Uterus (tissue), 4 donors: ENCODE measurements around the gene NIM1K. TPM values are rescaled to one million over a fixed set of nuclear protein-coding genes. Genes with fewer than 3 reads are reported as not detected.

ENCODE experiments used
- DNase-seq, 2 donors: peaks; one replicate each; pipeline ENCODE4 v3.0.0-alpha.2; 2019 to 2020
- H3K27ac ChIP-seq, 2 donors: fragments of 200-600 bp; sonication (generic); 1 replicate in 1 of 2; 2 replicates in 1 of 2; pipeline ENCODE4 v1.5.1; 2016 to 2018
- H3K27me3 ChIP-seq, 2 donors: fragments of 200-600 bp; sonication (generic); one replicate each; pipeline ENCODE4 v1.5.1; 2018 to 2019; ENCODE audit warnings: control low read depth in 1 of 2
- H3K36me3 ChIP-seq, 2 donors: fragments of 200-600 bp; sonication (generic); one replicate each; pipeline ENCODE4 v1.5.1; 2019; ENCODE audit warnings: control low read depth in 1 of 2
- H3K4me1 ChIP-seq, 2 donors: fragments of 200-600 bp; sonication (generic); one replicate each; pipeline ENCODE4 v1.5.1; 2018 to 2019; ENCODE audit warnings: control low read depth in 1 of 2
- H3K4me3 ChIP-seq, 2 donors: fragments of 200-600 bp; sonication (generic); 1 replicate in 1 of 2; 2 replicates in 1 of 2; pipeline ENCODE4 v1.5.1; 2018 to 2019; ENCODE audit warnings: mild to moderate bottlenecking in 1 of 2
- H3K9me3 ChIP-seq, 2 donors: fragments of 200-600 bp; sonication (generic); one replicate each; pipeline ENCODE4 v1.5.1; 2019; ENCODE audit warnings: control low read depth in 1 of 2
- POLR2A ChIP-seq, 2 donors: fragments of 450-650 bp; IDR thresholded peaks; one replicate each; pipeline ENCODE4 v1.6.1; 2016; ENCODE audit warnings: antibody characterized with exemption in 2 of 2, mild to moderate bottlenecking in 1 of 2, moderate library complexity in 1 of 2
- intact Hi-C: fragments of 100-400 bp; cut with DNase I; formaldehyde crosslinking; loops from one replicate; pipeline ENCODE4 v1.15.1; 2023; ENCODE audit warnings: low total_unique reads
- total RNA-seq, 4 donors: library from RNA; depleted of rRNA in 3 of 4; stranded (reverse); fragments of >200 nt in 3 of 4; gene quantifications; one replicate each; pipeline versions ENCODE4 v1.1.0 to v1.2.4, GENCODE V29; 2014 to 2023
- TF ChIP-seq, protein P1 (sequence below), 4 experiments: fragments of 200-600 bp in 2 of 4; fragments of 450-650 bp in 2 of 4; sonication (generic) in 2 of 4; IDR thresholded peaks; one replicate each; pipeline ENCODE4 v1.5.1; 2016 to 2019; ENCODE audit warnings: antibody characterized with exemption in 4 of 4, mild to moderate bottlenecking in 2 of 4, moderate library complexity in 1 of 4
- donor health status: DM: yes; HTN: yes; CAD: no.

NIM1K gene
- total RNA-seq, 4 donors from 2014 or later: 0.26 to 0.79 (median 0.35) TPM; not detected in 1

DNA sequence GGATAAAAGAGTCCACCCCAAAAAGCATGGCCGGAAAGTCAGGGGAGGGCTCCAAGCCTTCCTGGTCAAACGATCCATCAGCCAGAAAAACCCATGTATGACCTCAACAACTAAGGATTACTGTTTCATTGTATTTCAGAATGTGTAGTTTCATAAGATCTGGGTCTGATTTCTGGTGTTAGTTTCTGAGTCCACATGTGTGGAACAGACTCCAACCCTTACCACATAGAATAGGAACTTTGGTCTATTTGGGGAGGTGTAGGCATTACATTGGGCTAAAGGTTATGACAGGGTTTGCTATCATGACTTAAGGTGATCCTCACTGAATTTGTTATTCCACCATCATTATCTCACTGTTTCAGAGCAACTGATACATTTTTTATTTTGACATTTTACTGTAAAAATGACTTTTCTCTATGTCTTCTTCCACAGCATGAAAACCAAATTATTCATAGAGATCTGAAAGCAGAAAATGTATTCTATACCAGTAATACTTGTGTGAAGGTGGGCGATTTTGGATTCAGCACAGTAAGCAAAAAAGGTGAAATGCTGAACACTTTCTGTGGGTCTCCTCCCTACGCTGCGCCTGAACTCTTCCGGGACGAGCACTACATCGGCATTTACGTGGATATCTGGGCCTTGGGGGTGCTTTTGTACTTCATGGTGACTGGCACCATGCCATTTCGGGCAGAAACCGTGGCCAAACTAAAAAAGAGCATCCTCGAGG, 87.7 kb downstream of the NIM1K start:
- TF ChIP-seq, protein P1, sequence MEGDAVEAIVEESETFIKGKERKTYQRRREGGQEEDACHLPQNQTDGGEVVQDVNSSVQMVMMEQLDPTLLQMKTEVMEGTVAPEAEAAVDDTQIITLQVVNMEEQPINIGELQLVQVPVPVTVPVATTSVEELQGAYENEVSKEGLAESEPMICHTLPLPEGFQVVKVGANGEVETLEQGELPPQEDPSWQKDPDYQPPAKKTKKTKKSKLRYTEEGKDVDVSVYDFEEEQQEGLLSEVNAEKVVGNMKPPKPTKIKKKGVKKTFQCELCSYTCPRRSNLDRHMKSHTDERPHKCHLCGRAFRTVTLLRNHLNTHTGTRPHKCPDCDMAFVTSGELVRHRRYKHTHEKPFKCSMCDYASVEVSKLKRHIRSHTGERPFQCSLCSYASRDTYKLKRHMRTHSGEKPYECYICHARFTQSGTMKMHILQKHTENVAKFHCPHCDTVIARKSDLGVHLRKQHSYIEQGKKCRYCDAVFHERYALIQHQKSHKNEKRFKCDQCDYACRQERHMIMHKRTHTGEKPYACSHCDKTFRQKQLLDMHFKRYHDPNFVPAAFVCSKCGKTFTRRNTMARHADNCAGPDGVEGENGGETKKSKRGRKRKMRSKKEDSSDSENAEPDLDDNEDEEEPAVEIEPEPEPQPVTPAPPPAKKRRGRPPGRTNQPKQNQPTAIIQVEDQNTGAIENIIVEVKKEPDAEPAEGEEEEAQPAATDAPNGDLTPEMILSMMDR (IDR thresholded peaks at IDR 0.05): no peak
- TF ChIP-seq POLR2A (IDR thresholded peaks at IDR 0.05): no peak
- intact Hi-C loops: no loop called here
- H3K4me3 ChIP-seq: no peak overlapping the region
- H3K36me3 ChIP-seq: no peaks in the 10 kb centered on the region
- no peaks in the 10 kb centered on the region for H3K9me3 ChIP-seq
- DNase-seq: no peak
- H3K4me1 ChIP-seq: no peaks in the 10 kb centered on the region
- no peaks in the 10 kb centered on the region for H3K27me3 ChIP-seq
- H3K27ac ChIP-seq: no peak overlapping the region

DNA sequence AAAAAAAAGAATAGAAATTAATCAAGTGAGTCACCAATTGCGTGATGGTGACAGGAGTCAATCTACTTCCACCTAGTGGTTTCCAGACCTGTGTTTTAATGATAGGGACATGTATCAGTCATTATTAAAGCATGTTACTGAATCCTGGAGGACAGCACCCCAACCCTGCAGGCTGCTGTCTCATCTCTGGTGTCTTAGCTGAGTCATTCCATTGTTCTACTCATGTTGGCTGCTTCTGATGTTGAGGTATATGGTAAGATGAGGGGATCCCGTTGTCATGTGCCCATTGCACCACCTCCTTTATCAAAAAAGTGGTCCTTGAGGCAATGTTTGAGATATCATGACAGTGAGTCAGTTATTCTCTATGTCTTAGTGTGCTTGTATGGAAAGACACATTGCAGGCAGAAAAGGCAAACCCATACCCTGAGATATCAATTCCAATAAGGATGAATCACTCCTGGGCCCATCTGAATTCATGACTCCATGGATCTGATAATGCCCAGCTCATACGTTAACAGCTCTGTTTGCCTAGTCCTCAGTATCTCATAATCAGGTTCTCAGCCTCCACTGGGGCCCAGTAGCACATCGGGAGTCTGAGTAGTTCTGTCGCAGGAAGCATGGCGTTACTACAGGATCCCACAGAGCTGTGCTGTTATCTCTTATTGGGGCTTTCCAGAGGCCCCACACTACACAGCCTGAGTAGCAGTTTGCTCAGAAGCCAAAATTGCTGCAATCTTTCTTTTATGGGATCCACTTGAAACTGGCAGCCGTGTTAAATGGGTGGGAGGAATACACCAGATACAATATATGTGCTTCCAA, 90.0 kb downstream of the NIM1K start:
- Histone ChIP-seq H3K36me3 (no peaks in the 10 kb centered on the region), H3K9me3 (no peaks in the 10 kb centered on the region), H3K27me3 (no peaks in the 10 kb centered on the region), H3K27ac (no peak overlapping the region), H3K4me3 (no peak overlapping the region), H3K4me1 (no peaks in the 10 kb centered on the region)
- intact Hi-C loops: no loop called here
- TF ChIP-seq, protein P1 (IDR thresholded peaks at IDR 0.05): no peak
- TF ChIP-seq POLR2A (IDR thresholded peaks at IDR 0.05): no peak
- DNase-seq: no peak

DNA sequence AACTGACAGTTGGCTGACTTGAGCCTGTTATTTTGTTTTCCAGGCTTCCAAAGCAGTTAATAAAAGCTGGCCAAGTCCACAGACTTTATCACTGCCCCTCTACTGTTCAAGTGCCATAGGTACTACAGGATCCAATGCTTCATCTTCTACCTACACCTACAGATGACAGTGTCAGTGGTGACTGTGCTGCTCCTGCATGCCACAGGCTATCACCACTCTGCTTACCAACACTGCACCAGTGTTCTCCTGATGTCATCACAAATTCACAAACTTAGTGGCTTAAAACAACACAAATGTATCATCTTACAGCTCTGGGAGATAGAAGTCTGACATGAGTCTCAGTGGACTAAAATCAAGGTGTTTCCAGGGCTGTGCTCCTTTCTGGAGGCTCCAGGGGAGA, 94.6 kb downstream of the NIM1K start:
- intact Hi-C loops: no loop called here
- TF ChIP-seq POLR2A (IDR thresholded peaks at IDR 0.05): no peak
- TF ChIP-seq, protein P1 (IDR thresholded peaks at IDR 0.05): no peak
- no peak for DNase-seq
- Histone ChIP-seq H3K4me3 (no peak overlapping the region), H3K27ac (no peak overlapping the region), H3K36me3 (no peaks in the 10 kb centered on the region), H3K4me1 (no peaks in the 10 kb centered on the region), H3K27me3 (no peaks in the 10 kb centered on the region), H3K9me3 (no peaks in the 10 kb centered on the region)

DNA sequence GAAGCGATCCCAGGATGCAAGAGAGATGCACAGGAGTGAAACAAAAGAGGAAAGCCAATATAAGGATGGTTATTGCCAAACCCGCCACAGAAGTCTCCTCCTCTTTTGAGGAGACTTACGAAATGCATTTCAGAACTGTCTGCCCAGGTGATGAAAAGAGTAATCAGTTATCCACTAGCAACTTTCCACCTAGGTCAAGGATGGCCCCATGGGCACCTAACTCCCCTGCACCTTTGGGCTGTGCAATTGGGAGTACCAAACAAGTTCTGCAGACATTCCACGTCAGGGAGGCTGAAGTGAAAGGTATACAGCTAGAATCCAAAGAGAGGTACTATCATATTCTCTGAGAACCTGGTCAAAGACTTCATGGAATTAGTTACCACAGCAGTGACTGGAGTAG, 95.5 kb downstream of the NIM1K start:
- Histone ChIP-seq H3K4me3 (no peak overlapping the region), H3K4me1 (no peaks in the 10 kb centered on the region), H3K9me3 (no peaks in the 10 kb centered on the region), H3K27ac (no peak overlapping the region), H3K27me3 (no peaks in the 10 kb centered on the region), H3K36me3 (no peaks in the 10 kb centered on the region)
- intact Hi-C loops: no loop called here
- no peak for DNase-seq
- no peak for TF ChIP-seq POLR2A (IDR thresholded peaks at IDR 0.05)
- TF ChIP-seq, protein P1 (IDR thresholded peaks at IDR 0.05): no peak

DNA sequence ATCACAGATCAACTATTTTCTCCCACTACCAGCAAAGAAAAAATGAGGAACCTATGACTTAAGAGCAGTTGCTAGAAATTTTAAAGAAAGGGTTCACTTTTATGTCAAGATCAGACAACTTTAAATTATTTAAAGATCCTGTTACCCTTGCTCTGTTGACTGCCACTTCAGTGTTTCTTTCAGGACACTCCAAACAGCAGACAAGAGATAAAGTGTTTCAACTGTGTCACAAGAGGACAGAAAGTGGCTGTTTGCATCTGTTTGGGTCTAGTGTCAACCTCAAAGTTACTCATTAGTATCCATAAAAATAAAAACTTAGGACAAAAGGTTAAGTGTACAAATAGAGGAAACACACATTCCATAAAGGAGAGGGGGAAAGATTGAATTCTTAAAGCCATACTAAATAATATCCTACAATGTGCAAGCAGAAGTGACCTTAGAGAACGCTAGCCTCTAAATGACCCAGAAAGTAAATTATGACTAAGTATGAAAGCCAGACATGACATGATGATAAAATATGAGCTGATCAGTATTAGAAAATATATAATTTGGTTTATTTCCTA, 96.3 kb downstream of the NIM1K start:
- no peak for DNase-seq
- Histone ChIP-seq H3K4me1 (no peaks in the 10 kb centered on the region), H3K36me3 (no peaks in the 10 kb centered on the region), H3K27ac (no peak overlapping the region), H3K27me3 (no peaks in the 10 kb centered on the region), H3K9me3 (no peaks in the 10 kb centered on the region), H3K4me3 (no peak overlapping the region)
- TF ChIP-seq POLR2A (IDR thresholded peaks at IDR 0.05): no peak
- TF ChIP-seq, protein P1 (IDR thresholded peaks at IDR 0.05): no peak
- intact Hi-C loops: no loop called here
